AG04450 (cell line): ENCODE data around the gene ETDC. TPM values are rescaled to one million over a fixed set of nuclear protein-coding genes. Genes with fewer than 3 reads are reported as not detected.
A peak's percentile ranks its signal among the peaks of the same experiment; 100 is the strongest.

Experiments used
- CTCF ChIA-PET: fragments of 300-600, 350-600 bp; formaldehyde crosslinking; extraction: SDS; loops from one replicate; lab custom pipeline; 2022; ENCODE audit warnings: antibody characterized with exemption, inconsistent platforms; lab: Charles Lee
- POLR2A ChIA-PET: fragments of 350-600 bp; formaldehyde crosslinking; extraction: SDS; loops from one replicate; lab custom pipeline; 2021; ENCODE audit warnings: antibody characterized with exemption, inconsistent platforms; lab: Yijun Ruan, JAX
- DNase-seq: peaks from one replicate; pipeline ENCODE4 v3.0.0-alpha.2; 2011; ENCODE audit warnings: low read depth, low spot score
- H3K27ac ChIP-seq: one replicate; pipeline ENCODE4 v1.5.1; 2012; ENCODE audit warnings: low read depth, low read length, control low read depth
- H3K27me3 ChIP-seq: one replicate; pipeline ENCODE4 v1.6.0; 2012; ENCODE audit warnings: low read length; ENCODE audit not compliant: control insufficient read depth, insufficient read depth
- H3K4me3 ChIP-seq: 2 replicates; pipeline ENCODE4 v1.5.1; 2011; ENCODE audit warnings: mild to moderate bottlenecking, low read depth, low read length, control low read depth
- H3K9me3 ChIP-seq: 2 replicates; pipeline ENCODE4 v1.5.1; 2012; ENCODE audit warnings: low read length; ENCODE audit not compliant: control insufficient read depth, insufficient read depth
- polyA plus RNA-seq: library from polyadenylated mRNA; depleted of rRNA; stranded (reverse); fragments of >200 nt; gene quantifications from 2 replicates; pipeline ENCODE4 v1.2.3, GENCODE V29; 2011; rRNA removed
- TF ChIP-seq, protein P1 (sequence below): IDR thresholded peaks from 2 replicates; pipeline ENCODE4 v1.5.1; 2011; ENCODE audit warnings: low read depth, low read length, control low read depth, inconsistent platforms

ETDC gene
- polyA plus RNA-seq, 1 experiment: not detected

DNA sequence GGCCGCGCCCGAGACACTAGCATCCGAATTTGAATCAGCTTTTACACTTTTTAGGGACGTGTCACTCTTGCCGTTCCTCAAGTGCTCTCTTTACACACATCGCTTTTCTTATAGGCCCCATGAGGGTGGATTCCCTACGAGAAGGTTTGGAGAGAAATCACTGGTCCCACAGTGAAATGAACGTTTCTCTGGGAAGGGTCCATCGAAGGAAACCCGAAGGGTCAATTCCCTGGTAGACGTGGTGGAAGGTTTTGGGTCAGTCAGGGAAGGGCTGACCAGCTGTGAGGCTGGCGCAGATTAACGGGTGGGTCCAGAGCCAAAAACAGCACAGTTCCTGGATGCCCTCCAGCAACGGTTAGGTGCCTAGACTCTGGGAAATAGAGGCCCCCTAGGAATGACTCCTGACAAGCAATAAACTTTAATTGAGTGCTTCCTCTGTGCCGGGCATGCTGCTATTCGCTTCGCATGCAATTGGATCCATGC, 35.9 kb downstream of the ETDC start:
- TF ChIP-seq, protein P1, sequence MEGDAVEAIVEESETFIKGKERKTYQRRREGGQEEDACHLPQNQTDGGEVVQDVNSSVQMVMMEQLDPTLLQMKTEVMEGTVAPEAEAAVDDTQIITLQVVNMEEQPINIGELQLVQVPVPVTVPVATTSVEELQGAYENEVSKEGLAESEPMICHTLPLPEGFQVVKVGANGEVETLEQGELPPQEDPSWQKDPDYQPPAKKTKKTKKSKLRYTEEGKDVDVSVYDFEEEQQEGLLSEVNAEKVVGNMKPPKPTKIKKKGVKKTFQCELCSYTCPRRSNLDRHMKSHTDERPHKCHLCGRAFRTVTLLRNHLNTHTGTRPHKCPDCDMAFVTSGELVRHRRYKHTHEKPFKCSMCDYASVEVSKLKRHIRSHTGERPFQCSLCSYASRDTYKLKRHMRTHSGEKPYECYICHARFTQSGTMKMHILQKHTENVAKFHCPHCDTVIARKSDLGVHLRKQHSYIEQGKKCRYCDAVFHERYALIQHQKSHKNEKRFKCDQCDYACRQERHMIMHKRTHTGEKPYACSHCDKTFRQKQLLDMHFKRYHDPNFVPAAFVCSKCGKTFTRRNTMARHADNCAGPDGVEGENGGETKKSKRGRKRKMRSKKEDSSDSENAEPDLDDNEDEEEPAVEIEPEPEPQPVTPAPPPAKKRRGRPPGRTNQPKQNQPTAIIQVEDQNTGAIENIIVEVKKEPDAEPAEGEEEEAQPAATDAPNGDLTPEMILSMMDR: no peak
- DNase-seq: no peak
- Histone ChIP-seq H3K4me3 (peak overlapping the region; percentile 65), H3K27me3 (no peaks in the 10 kb centered on the region), H3K9me3 (no peaks in the 10 kb centered on the region), H3K27ac (peak overlapping the region; percentile 70)
- POLR2A ChIA-PET: no interaction called here
- CTCF ChIA-PET: no interaction called here

DNA sequence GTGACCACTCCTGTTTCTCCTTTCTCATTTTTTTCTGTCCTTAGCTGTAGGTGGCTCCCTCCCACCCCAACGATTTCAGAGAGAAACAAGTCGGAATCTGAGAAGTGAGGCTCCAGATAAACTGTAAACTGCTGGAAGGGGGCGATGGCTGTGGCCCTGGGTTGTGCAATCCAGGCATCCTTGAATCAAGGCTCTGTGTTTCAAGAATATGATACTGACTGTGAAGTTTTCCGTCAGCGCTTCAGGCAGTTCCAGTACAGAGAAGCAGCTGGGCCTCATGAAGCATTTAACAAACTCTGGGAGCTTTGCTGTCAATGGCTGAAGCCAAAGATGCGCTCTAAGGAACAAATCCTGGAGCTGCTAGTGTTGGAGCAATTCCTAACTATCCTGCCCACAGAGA, 37.7 kb downstream of the ETDC start:
- TF ChIP-seq, protein P1: no peak
- H3K27ac ChIP-seq: no peak overlapping the region
- ChIA-PET CTCF (no interaction called here), POLR2A (no interaction called here)
- H3K27me3 ChIP-seq: no peaks in the 10 kb centered on the region
- H3K9me3 ChIP-seq: no peaks in the 10 kb centered on the region
- H3K4me3 ChIP-seq: no peak overlapping the region
- no peak for DNase-seq

DNA sequence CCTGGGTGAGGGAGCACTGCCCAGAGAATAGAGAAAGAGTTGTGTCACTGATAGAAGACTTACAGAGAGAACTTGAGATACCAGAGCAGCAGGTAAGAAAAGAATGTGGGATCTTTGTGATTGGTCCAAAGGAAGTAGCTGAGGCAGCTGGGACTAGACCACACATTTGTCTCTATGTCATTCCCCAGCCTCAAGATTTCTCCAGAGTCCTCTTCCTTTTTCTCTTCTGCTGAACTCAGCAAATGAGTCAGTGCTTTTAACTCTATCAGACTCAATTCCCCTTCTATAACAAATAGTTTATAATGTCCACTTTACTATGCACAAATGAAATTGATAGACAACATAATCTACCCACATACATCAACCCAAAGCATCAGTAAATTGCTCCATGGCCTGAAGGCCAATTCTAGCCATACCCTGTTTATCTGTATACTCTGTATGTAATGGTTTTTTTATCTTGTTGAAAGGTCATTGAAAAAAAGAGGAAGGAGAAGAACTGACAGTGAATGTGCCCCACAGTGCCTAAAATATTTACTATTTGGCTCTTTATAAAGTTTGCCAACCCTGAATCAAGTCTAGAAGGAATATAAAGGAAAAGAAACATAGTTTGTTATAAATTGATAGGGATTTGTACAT, 38.2 kb downstream of the ETDC start:
- H3K4me3 ChIP-seq: no peak overlapping the region
- CTCF ChIA-PET: no interaction called here
- TF ChIP-seq, protein P1: no peak
- no peaks in the 10 kb centered on the region for H3K9me3 ChIP-seq
- H3K27ac ChIP-seq: no peak overlapping the region
- POLR2A ChIA-PET: no interaction called here
- H3K27me3 ChIP-seq: no peaks in the 10 kb centered on the region
- DNase-seq: no peak

DNA sequence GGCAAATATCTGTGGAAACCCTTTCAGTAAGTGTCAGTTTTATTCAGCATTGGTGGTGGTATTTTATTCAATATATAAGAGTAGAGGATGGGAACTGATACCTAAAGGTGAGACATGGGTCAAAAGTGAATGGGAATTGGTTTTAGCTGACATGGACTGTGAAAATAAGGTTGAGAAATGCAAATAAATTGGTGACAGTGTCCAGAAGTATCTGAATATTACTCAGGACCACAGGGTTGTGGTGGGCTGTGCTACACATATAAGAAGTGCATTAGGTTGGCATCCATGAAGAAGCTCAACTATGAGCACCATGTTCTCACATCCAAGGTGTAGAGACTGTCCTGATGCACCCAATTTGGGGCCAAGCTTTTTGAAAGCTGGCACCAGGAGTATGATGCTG, 45.0 kb downstream of the ETDC start:
- POLR2A ChIA-PET: no interaction called here

More for the DNA sequence above, 45.0 kb downstream of the ETDC start:
- CTCF ChIA-PET: no interaction called here
- no peak for DNase-seq
- no peak overlapping the region for H3K4me3 ChIP-seq
- H3K27me3 ChIP-seq: no peaks in the 10 kb centered on the region
- no peak overlapping the region for H3K27ac ChIP-seq
- TF ChIP-seq, protein P1: no peak
- H3K9me3 ChIP-seq: no peaks in the 10 kb centered on the region

Other genes with a start within 250 kb of the ETDC start
- gene SMIM10L2B, start 210.8 kb upstream of the ETDC start, polyA plus RNA-seq: 0.38 and 0.50 TPM in 2 replicates
- gene ETDB, start 189.0 kb upstream of the ETDC start, polyA plus RNA-seq: not detected in 2 replicates
- not detected in 2 replicates for gene CT55, start 138.1 kb upstream of the ETDC start, polyA plus RNA-seq
- not detected in 2 replicates for gene ETDA, start 57.4 kb upstream of the ETDC start, polyA plus RNA-seq
- gene ZNF75D, start 34.6 kb downstream of the ETDC start, polyA plus RNA-seq: 6.6 and 9.0 TPM in 2 replicates
- gene ZNF449, start 35.3 kb downstream of the ETDC start, polyA plus RNA-seq: 6.5 and 7.4 TPM in 2 replicates
- 0.04 and 0.06 TPM in 2 replicates for gene SMIM10L2A, start 112.5 kb downstream of the ETDC start, polyA plus RNA-seq
- 6.9 and 10.4 TPM in 2 replicates for gene INTS6L, start 211.2 kb downstream of the ETDC start, polyA plus RNA-seq